Kidney (tissue), 14 donors: ENCODE results near the gene IHH. TPM values are rescaled to one million over a fixed set of nuclear protein-coding genes. Genes with fewer than 3 reads are reported as not detected.

Source experiments
- DNase-seq, 5 donors: peaks; one replicate each; pipeline ENCODE4 v3.0.0-alpha.2; 2013 to 2020
- FAIRE-seq: peaks from 2 replicates; lab custom pipeline; 2012; peaks lifted over from hg19 to GRCh38; lab: Jason Lieb, UNC
- H3K27ac ChIP-seq, 2 donors: one replicate each; pipeline ENCODE4 v1.7.0; 2013; ENCODE audit warnings: low read depth in 2 of 2, low read length in 2 of 2, inconsistent platforms in 1 of 2
- H3K27me3 ChIP-seq: one replicate; pipeline ENCODE4 v1.7.1; 2013; ENCODE audit warnings: low read length, inconsistent platforms; ENCODE audit not compliant: control insufficient read depth, insufficient read depth
- H3K36me3 ChIP-seq, 3 donors: one replicate each; pipeline versions ENCODE4 v1.7.0 to v1.7.1; 2013; ENCODE audit warnings: low read length in 3 of 3, control low read depth in 1 of 3, inconsistent platforms in 1 of 3; ENCODE audit not compliant: insufficient read depth in 3 of 3, control insufficient read depth in 2 of 3
- H3K4me1 ChIP-seq, 3 donors: one replicate each; pipeline versions ENCODE4 v1.7.0 to v1.7.1; 2013; ENCODE audit warnings: low read length in 3 of 3, inconsistent platforms in 1 of 3, low read depth in 1 of 3; ENCODE audit not compliant: control insufficient read depth in 2 of 3, insufficient read depth in 2 of 3
- H3K4me3 ChIP-seq, 3 donors: one replicate each; pipeline versions ENCODE4 v1.7.0 to v1.8.1; 2013; ENCODE audit warnings: low read length in 3 of 3, control low read depth in 1 of 3, inconsistent platforms in 1 of 3
- H3K9ac ChIP-seq, 3 donors: one replicate each; pipeline versions ENCODE4 v1.7.0 to v1.7.1; 2013; ENCODE audit warnings: low read length in 3 of 3, control low read depth in 1 of 3, inconsistent platforms in 1 of 3
- H3K9me3 ChIP-seq, 3 donors: one replicate each; pipeline versions ENCODE4 v1.7.0 to v1.7.1; 2013; ENCODE audit warnings: low read length in 3 of 3, control low read depth in 1 of 3, inconsistent platforms in 1 of 3; ENCODE audit not compliant: control insufficient read depth in 2 of 3, insufficient read depth in 1 of 3
- intact Hi-C: fragments of 100-400 bp; cut with DNase I; formaldehyde crosslinking; loops from one replicate; pipeline ENCODE4 v1.11.1; 2022
- polyA plus RNA-seq: library from polyadenylated mRNA; stranded (reverse); fragments of 350-450 nt; fragmentation: Illumina TruSeq; extraction: RNeasy Lipid Tissue Mini Kit (QIAGEN cat#74804); gene quantifications from one replicate; pipeline ENCODE4 v1.2.3, GENCODE V29; 2014; ENCODE audit warnings: low read depth, low replicate concordance; ENCODE audit not compliant: insufficient read depth
- total RNA-seq: library from RNA; stranded (reverse); fragmentation: NEBNext Ultra II Directional; extraction: Animal tissue kit (Norgen Biotek cat#: 25700); gene quantifications from one replicate; pipeline ENCODE4 v1.2.1, GENCODE V29; 2021
- TF ChIP-seq, protein P1 (sequence below): IDR thresholded peaks from 3 replicates; pipeline ENCODE4 v1.5.1; 2012; ENCODE audit warnings: mild to moderate bottlenecking, moderate library complexity, borderline replicate concordance; ENCODE audit not compliant: insufficient read depth; ENCODE audit errors: extremely low read depth
- donor health status: control.
- donor health status: control.
- donor health status: control.
- donor health status: control.
- donor health status: control.
- donor health status: DM: yes; HTN: yes; CAD: no.
- donor health status: Normal renal cell carcinoma (clear cell type).

The IHH gene
- total and polyA plus RNA-seq, 2 donors from 2014 or later, result 0.88 to 3.1 TPM

DNA sequence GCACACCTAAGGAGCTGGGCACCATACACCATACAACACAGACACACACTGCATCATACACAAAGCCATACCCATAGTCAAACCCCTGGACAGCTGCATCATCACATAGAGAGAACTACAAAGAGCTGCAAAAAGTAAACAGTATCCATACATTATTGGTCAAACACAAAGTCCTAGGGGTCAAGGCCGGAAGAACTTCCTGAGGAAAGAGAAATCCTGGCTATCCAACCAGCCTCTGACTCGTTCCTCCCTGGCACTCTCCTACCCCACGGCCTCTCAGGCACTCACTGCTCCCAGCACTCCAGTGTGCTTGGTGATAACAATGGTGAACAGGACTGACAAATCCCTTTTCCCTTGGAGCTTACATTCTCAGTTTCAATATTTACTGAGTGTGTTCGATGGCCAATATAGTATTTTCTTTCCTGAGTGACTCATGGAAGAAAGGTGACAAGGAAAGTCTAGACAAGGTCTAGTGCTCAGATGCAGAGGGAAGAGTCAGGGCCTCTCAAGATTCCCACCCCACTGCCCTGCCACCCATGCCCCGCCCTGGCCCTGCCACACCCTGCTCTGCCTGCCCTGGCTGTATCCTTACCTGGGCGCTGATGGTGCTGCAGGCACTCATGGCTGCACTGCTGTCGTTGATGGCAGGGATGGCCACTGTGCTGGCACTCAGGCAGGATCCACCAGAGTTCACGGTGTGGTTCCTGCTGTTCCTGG is 22.8 kb downstream of the IHH start:
- no peaks in the 10 kb centered on the region for H3K4me1 ChIP-seq
- DNase-seq, result peak in 1 of 5 donors; percentile 38
- no peak overlapping the region for H3K9ac ChIP-seq
- no peak overlapping the region for H3K27ac ChIP-seq
- intact Hi-C loops, result no loop called here
- H3K36me3 ChIP-seq, result no peaks in the 10 kb centered on the region
- no peak for FAIRE-seq
- TF ChIP-seq, protein P1, sequence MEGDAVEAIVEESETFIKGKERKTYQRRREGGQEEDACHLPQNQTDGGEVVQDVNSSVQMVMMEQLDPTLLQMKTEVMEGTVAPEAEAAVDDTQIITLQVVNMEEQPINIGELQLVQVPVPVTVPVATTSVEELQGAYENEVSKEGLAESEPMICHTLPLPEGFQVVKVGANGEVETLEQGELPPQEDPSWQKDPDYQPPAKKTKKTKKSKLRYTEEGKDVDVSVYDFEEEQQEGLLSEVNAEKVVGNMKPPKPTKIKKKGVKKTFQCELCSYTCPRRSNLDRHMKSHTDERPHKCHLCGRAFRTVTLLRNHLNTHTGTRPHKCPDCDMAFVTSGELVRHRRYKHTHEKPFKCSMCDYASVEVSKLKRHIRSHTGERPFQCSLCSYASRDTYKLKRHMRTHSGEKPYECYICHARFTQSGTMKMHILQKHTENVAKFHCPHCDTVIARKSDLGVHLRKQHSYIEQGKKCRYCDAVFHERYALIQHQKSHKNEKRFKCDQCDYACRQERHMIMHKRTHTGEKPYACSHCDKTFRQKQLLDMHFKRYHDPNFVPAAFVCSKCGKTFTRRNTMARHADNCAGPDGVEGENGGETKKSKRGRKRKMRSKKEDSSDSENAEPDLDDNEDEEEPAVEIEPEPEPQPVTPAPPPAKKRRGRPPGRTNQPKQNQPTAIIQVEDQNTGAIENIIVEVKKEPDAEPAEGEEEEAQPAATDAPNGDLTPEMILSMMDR, result no peak
- peaks cover 8% of the 10 kb centered on the region for H3K27me3 ChIP-seq
- H3K4me3 ChIP-seq, result no peak overlapping the region
- H3K9me3 ChIP-seq, result no peaks in the 10 kb centered on the region

DNA sequence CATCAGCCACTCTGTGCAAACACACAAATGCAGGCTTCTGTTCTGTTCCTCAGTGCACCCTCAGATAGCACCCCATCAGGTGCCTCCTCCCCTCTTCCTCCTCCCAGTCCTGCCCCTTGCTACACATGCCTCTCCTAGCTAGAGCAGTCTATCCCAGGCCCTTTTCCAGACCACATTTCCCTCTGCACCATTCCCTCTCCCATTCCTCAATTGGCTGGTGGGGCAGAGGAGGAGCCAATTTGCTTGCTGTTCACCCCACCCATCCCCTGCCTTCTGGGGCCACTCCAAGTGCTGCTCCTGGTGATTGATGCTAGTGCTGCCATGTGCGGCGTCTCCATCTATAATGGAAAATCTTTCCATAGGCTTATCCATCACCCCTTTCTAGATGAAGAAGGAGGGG is 24.8 kb downstream of the IHH start:
- Histone ChIP-seq H3K4me1 (no peaks in the 10 kb centered on the region), H3K27ac (no peak overlapping the region), H3K9me3 (no peaks in the 10 kb centered on the region), H3K9ac (no peak overlapping the region), H3K27me3 (peaks cover 7% of the 10 kb centered on the region), H3K36me3 (no peaks in the 10 kb centered on the region), H3K4me3 (no peak overlapping the region)
- intact Hi-C loops, result no loop called here
- DNase-seq, result peak in 1 of 5 donors; percentile 23
- FAIRE-seq, result no peak
- TF ChIP-seq, protein P1, result no peak

DNA sequence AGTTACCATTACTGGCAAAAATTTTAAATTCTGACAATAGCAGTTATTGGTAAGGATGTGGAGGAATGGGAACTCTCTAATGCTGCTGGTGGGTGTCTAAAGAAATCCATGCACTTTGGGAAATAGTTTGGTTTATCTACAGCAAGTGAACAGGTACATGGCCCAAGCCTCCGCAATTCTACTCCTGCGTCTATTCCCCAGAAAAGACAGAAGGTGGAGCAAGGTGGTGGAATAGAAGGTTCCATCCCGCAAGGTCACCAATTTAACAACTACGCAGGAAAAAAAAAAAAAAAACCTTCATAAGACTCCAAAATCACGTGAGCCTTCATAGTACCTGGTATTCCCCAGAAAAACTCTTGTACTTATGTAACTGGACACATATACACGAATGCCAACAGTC is 25.9 kb downstream of the IHH start:
- Histone ChIP-seq H3K27ac (no peak overlapping the region), H3K4me3 (no peak overlapping the region), H3K4me1 (no peaks in the 10 kb centered on the region), H3K27me3 (no peaks in the 10 kb centered on the region), H3K9ac (no peak overlapping the region), H3K36me3 (no peaks in the 10 kb centered on the region), H3K9me3 (no peaks in the 10 kb centered on the region)
- TF ChIP-seq, protein P1, result no peak
- intact Hi-C loops, result no loop called here
- FAIRE-seq, result no peak
- no peak for DNase-seq
